Subcutaneous abdominal adipose tissue (tissue), 5 donors: ENCODE data around the gene JAGN1.
"Not testable (repeated sequence)": the region's sequence is repeated elsewhere in the genome, so short reads cannot be mapped to it uniquely, and the experiment has no call there.

Source experiments
- H3K27ac ChIP-seq: one replicate; pipeline ENCODE4 v1.7.0; 2013; ENCODE audit warnings: low read depth, mild to moderate bottlenecking, inconsistent platforms, low read length, moderate library complexity
- H3K27me3 ChIP-seq, 5 donors: one replicate each; pipeline ENCODE4 v1.7.0; 2013; ENCODE audit warnings: low read length in 5 of 5, inconsistent platforms in 1 of 5; ENCODE audit not compliant: control insufficient read depth in 5 of 5, insufficient read depth in 4 of 5
- H3K36me3 ChIP-seq, 5 donors: one replicate each; pipeline ENCODE4 v1.7.0; 2013; ENCODE audit warnings: low read length in 5 of 5; ENCODE audit not compliant: control insufficient read depth in 5 of 5, insufficient read depth in 5 of 5
- H3K4me1 ChIP-seq, 5 donors: one replicate each; pipeline ENCODE4 v1.7.0; 2013; ENCODE audit warnings: low read length in 5 of 5, mild to moderate bottlenecking in 3 of 5, moderate library complexity in 1 of 5; ENCODE audit not compliant: control insufficient read depth in 5 of 5, insufficient read depth in 5 of 5
- H3K4me3 ChIP-seq, 5 donors: one replicate each; pipeline ENCODE4 v1.7.0; 2013; ENCODE audit warnings: low read length in 5 of 5, low read depth in 1 of 5
- H3K9ac ChIP-seq, 5 donors: one replicate each; pipeline ENCODE4 v1.7.0; 2013; ENCODE audit warnings: low read length in 5 of 5, mild to moderate bottlenecking in 4 of 5, moderate library complexity in 3 of 5
- H3K9me3 ChIP-seq, 5 donors: one replicate each; pipeline ENCODE4 v1.7.0; 2013; ENCODE audit warnings: low read length in 5 of 5; ENCODE audit not compliant: control insufficient read depth in 5 of 5
- donor health status: healthy.
- donor health status: healthy.
- donor health status: healthy.
- donor health status: healthy.
- donor health status: healthy.

JAGN1 gene

DNA sequence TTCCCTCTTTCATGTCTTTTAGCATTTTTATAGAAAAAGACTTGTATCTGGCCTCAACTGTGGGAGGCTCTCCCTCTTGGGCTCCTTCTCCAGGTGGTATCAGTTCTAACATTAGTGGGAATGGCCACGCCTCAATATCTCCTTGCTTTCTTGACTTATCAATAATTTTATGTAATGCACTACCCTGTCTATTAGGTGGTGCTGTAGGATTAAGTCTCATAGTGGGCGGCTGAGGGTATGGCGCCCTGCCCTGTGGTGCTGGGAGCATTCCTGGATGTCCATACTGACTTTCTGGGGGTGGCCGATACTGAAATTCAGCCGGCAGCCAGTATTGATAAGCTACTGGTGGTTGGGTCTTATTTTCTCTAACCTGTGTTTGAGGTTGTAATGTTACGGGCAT, 37.9 kb upstream of the JAGN1 start:
- Histone ChIP-seq H3K36me3 (no peaks in the 10 kb centered on the region), H3K9ac (no peak overlapping the region), H3K27me3 (no peaks in the 10 kb centered on the region), H3K4me3 (no peak overlapping the region), H3K27ac (no peak overlapping the region), H3K9me3 (no peaks in the 10 kb centered on the region), H3K4me1 (peaks cover 0 to 14% (median 2%) of the 10 kb centered on the region in 5 donors)

DNA sequence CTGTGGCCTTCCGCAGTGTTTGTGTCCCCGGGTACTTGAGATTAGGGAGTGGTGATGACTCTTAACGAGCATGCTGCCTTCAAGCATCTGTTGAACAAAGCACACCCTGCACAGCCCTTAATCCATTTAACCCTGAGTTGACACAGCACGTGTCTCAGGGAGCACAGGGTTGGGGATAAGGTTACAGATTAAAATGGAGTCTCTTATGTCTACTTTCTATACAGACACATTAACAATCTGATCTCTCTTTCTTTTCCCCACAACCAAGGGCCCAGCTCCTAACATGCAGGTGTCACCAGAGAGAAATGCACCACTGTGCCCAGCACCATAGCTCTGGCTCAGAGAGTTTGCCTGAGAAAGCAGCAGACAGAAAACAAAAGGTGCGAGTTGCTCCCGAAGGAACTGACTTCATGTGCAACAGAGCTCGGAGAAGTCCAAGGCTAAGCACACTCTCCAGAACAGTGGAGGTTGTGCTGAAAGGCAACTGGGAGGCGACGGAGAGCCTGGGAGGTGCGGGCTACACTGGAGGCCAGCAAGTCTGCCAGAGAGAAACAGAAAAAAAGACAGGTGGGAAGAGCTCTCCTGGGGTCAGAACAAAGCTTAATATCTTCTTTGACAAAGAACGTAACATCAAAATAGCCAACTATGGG, 36.0 kb upstream of the JAGN1 start:
- H3K27ac ChIP-seq, H3K27me3 ChIP-seq, H3K9ac ChIP-seq, H3K4me3 ChIP-seq, H3K36me3 ChIP-seq, H3K9me3 ChIP-seq: not testable (repeated sequence)
- peaks cover 0 to 18% (median 3%) of the 10 kb centered on the region in 5 donors for H3K4me1 ChIP-seq

DNA sequence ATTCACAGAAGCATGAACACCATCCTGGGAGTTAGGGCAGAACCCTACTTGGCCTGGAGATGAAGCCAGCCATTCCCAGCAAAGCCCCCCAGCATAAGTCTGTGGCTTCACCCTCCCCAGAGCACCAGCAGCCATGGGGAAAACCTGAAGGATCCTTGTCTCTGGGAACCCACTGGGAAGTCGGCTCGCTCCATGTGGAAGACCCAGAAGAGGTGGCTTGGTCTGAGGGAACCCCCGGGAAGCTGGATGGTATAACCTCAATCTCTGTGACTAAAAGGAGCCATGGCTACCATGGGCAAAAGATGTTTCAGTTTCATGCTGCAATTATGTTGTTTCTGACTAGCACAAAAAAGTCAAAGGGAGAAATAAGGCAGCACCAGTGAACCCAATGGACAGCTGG, 34.8 kb upstream of the JAGN1 start:
- Histone ChIP-seq H3K9me3 (no peaks in the 10 kb centered on the region), H3K4me3 (no peak overlapping the region), H3K4me1 (peaks cover 0 to 18% (median 3%) of the 10 kb centered on the region in 5 donors), H3K9ac (no peak overlapping the region), H3K36me3 (no peaks in the 10 kb centered on the region), H3K27ac (no peak overlapping the region), H3K27me3 (no peaks in the 10 kb centered on the region)

DNA sequence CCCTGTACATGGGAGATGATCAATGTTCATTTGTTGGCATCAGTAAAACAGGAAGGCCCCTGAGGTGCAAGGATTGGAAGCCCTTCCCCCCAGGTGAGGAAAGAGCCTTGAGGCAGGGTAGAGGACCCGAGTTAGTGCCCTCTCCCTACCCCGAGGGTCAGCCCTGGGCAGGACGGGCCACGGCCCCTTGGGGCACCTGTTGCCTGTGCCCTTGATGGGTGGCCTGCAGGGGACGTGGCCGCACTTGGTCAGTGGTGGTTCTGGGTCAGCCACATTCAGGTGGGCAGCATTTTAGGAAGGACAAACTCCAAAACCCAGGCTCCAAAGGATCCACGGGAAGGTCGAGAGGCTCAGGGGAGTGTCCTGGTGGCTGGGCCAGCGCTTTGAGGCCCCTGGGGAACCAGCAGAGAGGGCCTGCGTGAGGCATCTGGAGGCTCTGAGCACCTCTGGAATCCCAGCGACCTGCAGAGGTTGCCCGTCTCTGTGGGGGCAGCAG, 30.8 kb upstream of the JAGN1 start:
- Histone ChIP-seq H3K4me1 (peaks cover 0 to 44% (median 38%) of the 10 kb centered on the region in 5 donors), H3K27me3 (no peaks in the 10 kb centered on the region), H3K9ac (no peak overlapping the region), H3K36me3 (no peaks in the 10 kb centered on the region), H3K4me3 (no peak overlapping the region), H3K27ac (no peak overlapping the region), H3K9me3 (no peaks in the 10 kb centered on the region)

DNA sequence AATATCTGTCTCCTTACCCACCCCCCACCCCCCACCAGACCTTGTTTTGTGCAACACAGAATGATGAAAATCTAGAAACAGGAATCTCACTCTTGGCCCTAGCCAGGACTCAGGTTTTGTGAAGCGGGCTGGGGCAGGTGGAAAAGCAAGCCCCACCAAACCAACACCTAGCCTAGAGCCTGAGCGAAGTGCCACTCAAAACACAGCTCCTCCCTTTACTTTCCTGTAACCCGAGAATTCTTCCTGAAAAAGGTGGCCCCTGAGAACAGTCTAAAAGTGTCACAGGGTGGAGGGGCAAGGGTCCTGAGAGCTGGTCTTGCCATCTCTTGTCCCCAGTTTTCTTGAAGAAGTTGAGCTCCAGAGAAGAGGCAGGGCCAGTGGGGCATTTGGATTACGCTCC, 29.2 kb upstream of the JAGN1 start:
- Histone ChIP-seq H3K27ac (peak overlapping the region; percentile 80), H3K4me3 (no peak overlapping the region)

DNA sequence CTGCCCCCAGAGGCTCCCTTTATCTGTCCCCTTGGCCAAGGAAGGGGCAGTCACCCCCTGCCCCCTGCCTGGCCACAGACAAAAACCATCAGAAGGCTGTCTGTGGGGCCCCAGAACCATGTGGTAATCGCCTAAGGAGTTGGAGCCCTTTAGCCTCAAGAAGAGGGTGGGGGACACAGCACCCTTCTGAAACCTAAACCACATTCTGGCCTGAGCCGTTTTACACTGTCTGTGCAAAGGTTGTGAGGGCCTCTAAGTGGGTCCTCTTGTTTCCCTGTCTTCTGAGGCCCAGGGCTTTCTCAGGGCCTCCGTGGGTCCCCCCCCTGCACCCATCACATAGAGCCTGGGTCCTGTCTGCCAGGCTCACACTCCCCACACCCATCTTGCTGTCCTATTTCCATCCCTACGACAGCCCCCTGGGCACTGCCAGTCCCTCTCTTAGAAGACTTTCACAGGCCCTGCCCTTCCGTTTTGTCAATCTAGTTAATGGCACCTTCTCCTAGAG, 28.7 kb upstream of the JAGN1 start:
- peaks cover 0 to 1% (median 0%) of the 10 kb centered on the region in 5 donors for H3K36me3 ChIP-seq
- peak overlapping the region; percentile 80 for H3K27ac ChIP-seq
- H3K27me3 ChIP-seq: no peaks in the 10 kb centered on the region
- H3K4me3 ChIP-seq: no peak overlapping the region
- H3K4me1 ChIP-seq: peaks cover 0 to 65% (median 50%) of the 10 kb centered on the region in 5 donors
- H3K9ac ChIP-seq: no peak overlapping the region
- H3K9me3 ChIP-seq: no peaks in the 10 kb centered on the region

More for the DNA sequence above, 29.2 kb upstream of the JAGN1 start:
- Histone ChIP-seq H3K27me3 (no peaks in the 10 kb centered on the region), H3K9me3 (no peaks in the 10 kb centered on the region), H3K4me1 (peaks cover 0 to 60% (median 46%) of the 10 kb centered on the region in 5 donors), H3K36me3 (no peaks in the 10 kb centered on the region), H3K9ac (no peak overlapping the region)

DNA sequence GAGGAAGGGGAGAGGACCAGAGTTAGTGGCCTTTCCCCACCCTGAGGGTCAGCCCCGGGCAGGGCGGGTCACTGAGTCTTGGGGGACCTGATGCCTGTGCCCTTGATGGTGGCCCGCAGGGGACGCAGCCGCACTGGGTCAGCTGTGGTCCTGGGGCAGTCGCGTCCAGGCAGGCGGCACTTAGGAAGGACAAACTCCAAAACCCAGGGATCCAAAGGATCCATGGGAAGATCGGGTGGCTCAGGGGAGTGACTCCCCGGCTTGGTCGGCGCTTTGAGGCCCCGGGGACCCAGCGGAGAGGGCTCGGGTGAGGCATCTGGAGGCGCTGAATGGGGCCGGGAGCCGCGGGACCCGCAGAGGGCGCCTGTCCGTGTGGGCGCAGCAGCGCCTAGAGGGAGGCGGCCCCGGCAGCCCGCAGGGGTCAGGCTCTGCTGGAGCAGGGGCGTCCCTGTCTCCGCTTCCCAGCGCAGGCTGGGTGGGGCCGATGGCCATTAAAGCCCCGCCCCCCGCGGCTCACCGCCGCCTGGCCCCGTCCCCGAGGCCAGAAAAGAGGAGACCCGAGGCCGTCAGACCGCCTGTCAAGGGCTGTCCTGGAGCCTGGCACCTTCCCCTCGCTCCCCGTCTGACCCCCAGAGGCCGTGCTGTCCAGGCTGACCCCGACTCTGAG, 27.9 kb upstream of the JAGN1 start:
- H3K4me1 ChIP-seq: peaks cover 0 to 74% (median 56%) of the 10 kb centered on the region in 5 donors
- peak overlapping the region; percentile 80 for H3K27ac ChIP-seq

DNA sequence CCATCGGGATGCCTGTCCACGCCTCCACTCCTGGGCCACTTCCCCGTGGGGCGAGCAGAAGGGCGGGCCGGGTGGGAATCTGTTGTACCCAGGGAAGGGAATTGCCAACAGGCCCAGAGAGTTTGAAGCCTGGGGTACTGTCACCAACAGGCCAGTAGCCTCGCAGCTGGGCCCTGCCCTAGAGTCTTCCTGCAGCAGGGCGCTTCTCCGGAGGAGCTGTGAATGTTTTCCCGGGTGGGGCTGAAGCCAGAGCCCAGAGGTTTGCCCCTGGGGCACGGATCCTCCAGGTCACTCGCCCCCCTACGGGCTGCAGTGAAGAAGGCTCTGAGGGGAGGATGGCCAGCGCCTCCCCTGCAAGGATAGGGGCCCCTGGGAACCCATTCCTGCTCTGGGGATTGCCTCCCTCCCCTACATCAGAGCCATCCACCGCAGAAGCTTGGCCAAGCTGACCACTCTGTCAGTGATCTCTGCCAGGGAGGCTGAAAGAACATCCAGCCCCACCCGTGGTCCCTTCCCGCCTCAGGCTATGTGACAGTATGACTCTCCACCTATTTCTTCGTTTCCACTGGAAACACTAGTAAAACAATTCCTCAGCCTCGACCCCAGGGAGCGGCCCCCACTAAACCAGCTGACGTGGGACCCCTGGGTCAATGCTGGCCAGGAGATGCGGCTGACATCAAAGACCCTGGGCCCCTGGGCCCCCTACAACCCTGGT, 27.2 kb upstream of the JAGN1 start:
- H3K27me3 ChIP-seq: no peaks in the 10 kb centered on the region
- H3K4me3 ChIP-seq: peak overlapping the region in 3 of 5 donors; percentile 32 to 60 (median 51)
- H3K27ac ChIP-seq: peak overlapping the region; percentile 80
- H3K4me1 ChIP-seq: peaks cover 0 to 71% (median 53%) of the 10 kb centered on the region in 5 donors
- H3K9ac ChIP-seq: peak overlapping the region in 3 of 5 donors; percentile 56 to 62 (median 58)
- H3K36me3 ChIP-seq: peaks cover 0 to 10% (median 3%) of the 10 kb centered on the region in 5 donors
- no peaks in the 10 kb centered on the region for H3K9me3 ChIP-seq

More for the DNA sequence above, 27.9 kb upstream of the JAGN1 start:
- Histone ChIP-seq H3K4me3 (peak overlapping the region in 4 of 5 donors; percentile 32 to 60 (median 46)), H3K36me3 (peaks cover 0 to 8% (median 2%) of the 10 kb centered on the region in 5 donors), H3K9me3 (no peaks in the 10 kb centered on the region), H3K27me3 (no peaks in the 10 kb centered on the region), H3K9ac (peak overlapping the region in 4 of 5 donors; percentile 20 to 62 (median 57))

DNA sequence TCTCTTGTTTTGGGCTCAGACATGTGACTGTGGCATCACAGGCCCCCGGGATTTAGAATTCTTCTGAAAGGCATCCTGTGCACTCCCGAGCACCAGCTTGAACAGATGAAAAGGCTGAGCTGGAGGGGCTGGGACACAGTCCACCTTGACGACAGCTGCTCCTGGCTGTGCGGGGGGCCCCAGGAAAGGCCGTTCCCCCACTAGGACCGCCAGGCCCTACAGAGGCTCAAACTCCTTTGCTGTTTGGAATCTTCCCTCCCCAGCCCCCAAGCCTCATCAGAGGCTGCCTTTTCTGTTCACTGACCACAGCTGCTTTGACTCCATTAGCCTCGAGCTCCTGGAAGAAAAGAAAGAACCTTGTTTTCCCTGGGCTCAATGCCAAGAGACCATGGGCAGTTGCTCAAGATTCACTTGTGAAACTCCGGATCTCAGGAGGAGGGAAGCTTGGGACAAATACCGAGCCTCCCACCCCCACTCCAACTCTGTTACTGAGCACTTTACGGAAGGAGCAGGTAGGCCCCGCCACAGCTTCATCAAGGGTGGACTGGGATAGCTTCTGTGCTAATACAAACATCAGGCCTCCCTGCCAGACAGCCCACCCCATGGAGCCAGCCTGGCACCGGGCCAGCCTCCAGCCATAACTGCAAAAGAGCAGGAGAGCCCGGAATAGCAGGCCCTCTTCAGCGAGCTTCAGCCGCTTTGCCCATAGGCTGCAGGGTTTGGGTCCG, 26.0 kb upstream of the JAGN1 start:
- Histone ChIP-seq H3K4me3 (no peak overlapping the region), H3K36me3 (peaks cover 0 to 22% (median 10%) of the 10 kb centered on the region in 5 donors), H3K27me3 (no peaks in the 10 kb centered on the region), H3K27ac (peak overlapping the region; percentile 80), H3K9ac (no peak overlapping the region), H3K4me1 (peaks cover 0 to 71% (median 53%) of the 10 kb centered on the region in 5 donors), H3K9me3 (no peaks in the 10 kb centered on the region)
